GM10266 (cell line): ENCODE measurements around the gene LRRC4C.
A peak's percentile ranks its signal among the peaks of the same experiment; 100 is the strongest.

Source experiments
- DNase-seq: peaks from one replicate; pipeline ENCODE4 v3.0.0; 2012; ENCODE audit errors: extremely low spot score
- TF ChIP-seq, protein P1 (sequence below): IDR thresholded peaks from 2 replicates; pipeline ENCODE4 v1.5.1; 2012; ENCODE audit warnings: mild to moderate bottlenecking, low read depth; ENCODE audit not compliant: control insufficient read depth, insufficient read depth; ENCODE audit errors: missing control alignments

Gene LRRC4C

DNA sequence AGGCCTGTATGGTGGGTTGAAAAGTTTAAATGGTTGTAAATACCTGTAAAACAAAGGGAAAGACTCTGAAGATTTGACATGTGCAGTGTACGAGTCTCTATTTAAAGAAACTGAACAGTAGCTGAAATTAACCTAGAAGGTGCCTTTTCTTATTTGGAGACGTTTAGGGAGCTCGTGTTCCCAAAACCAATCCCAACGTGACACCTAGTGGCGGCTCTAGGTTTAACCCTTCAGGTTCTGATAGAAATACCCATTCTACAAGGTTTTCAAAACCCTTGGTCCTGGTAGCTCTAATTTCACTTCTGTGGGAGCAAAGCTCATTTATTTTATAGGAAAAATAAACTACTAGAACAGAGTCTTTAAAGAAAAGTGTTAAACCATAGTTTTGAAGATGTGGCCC lies 258.3 kb downstream of the LRRC4C start:
- TF ChIP-seq, protein P1, sequence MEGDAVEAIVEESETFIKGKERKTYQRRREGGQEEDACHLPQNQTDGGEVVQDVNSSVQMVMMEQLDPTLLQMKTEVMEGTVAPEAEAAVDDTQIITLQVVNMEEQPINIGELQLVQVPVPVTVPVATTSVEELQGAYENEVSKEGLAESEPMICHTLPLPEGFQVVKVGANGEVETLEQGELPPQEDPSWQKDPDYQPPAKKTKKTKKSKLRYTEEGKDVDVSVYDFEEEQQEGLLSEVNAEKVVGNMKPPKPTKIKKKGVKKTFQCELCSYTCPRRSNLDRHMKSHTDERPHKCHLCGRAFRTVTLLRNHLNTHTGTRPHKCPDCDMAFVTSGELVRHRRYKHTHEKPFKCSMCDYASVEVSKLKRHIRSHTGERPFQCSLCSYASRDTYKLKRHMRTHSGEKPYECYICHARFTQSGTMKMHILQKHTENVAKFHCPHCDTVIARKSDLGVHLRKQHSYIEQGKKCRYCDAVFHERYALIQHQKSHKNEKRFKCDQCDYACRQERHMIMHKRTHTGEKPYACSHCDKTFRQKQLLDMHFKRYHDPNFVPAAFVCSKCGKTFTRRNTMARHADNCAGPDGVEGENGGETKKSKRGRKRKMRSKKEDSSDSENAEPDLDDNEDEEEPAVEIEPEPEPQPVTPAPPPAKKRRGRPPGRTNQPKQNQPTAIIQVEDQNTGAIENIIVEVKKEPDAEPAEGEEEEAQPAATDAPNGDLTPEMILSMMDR: peak; percentile 41
- DNase-seq: peak; percentile 21

DNA sequence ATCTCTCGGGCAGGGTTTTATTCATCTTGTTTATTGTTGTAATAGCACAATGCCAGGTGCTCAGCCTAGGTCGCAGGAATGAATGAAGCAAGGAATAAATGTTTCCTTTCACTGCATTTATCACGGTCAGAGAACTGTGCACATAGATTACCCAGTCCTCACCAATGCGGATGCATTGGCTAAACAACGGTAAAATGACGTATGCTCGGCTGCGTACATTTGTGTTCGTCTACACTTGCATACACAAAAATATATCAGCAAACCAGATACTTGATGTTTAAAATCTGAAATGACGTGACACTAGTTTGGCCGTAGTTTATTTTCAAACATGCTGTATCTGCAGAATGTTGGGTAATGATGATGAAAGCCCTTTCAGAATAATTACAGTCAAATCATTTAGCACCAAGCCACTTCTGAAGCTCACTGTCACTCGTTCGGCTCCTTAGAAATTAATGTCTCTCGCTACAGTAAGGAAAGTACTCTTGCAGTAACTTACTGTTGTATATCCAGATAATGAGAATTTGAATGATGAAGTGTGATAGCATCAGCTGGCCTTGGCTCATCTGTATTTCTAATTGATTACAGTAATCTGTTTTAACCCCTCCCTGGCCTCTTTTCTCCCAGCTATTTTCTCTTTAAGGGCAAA lies 268.9 kb downstream of the LRRC4C start:
- TF ChIP-seq, protein P1: no peak
- no peak for DNase-seq

DNA sequence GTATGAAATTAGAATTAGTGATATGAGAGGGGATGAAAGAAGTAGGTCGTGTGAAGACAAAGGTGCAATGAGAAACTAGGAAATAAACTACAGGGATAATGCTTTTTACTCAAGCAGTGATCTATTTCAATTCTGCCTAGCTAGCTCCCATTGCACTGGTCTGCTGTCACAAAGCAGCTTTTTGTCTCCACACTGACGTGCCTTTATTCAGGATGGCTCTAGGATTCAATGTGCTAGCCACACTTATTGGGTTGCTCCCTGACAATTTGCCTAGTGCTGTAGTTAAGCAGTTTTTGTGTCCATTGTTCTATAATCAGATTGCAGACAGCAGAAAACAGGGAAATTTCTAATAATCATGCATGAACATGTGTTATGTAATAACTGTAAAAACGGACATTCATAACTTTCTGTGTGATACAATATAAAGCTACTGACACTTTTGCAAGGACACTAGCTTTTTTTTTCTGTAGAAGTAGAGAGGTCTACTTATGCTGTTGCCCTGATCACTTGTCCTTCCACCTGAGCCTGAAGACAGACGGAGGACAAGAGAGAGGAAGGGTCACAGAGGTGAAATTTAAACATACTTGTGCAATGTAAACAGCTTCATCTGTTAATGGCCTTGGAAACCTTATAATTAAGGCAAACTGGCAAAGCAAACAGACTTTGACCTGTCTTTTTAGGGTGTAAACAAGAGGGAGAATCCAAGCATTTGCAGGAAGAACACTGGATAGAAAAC lies 269.6 kb downstream of the LRRC4C start:
- DNase-seq: no peak
- TF ChIP-seq, protein P1: no peak

DNA sequence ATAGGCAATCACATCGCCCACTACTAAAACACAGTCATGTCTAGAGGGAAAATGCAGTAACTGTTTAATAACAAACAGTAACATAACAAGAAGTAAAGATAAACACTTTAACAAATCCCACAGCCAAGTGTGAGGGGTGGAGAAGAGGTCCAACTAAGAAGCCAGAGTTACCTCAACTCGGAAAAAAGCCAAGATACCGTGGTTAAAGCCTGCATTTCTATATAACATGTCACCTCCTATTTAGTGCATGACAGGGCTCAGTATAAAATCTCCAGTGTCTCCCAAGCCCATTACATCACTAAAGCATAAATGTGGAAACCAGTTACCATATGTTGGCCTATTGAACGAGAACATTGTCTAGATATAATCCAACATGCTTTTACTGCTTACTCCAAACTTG lies 281.7 kb downstream of the LRRC4C start:
- TF ChIP-seq, protein P1: no peak
- no peak for DNase-seq

DNA sequence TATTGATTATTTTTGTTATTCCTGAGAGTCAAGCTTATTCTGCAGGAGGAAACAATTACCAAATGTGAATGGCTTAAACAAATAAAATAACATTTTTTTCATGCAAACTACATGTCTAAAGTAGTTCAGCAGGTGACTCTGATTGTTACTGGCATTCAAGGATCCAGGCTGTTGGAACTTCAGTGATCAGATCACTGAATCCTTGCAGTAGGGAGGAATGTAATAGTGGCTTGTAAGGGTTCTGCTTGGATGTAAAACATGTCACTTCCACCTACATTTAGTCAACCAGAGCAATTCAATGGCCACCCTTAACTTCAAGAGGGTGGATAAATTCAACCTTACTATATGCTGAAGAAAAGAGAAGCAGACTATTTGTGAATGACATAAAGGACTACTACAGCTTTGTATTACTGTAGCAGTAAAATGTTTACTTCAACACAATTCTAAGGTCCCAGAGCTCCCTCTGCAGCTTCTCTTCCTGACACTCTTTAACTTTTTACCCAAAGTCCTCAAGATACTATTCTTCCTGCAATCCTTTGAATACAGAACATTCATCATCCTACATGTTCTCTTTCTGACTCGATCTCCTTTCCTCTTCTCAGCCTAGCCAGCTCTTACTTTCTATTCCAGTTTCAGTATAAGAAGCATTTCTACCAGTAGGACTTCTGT lies 284.0 kb downstream of the LRRC4C start:
- no peak for DNase-seq
- TF ChIP-seq, protein P1: no peak

DNA sequence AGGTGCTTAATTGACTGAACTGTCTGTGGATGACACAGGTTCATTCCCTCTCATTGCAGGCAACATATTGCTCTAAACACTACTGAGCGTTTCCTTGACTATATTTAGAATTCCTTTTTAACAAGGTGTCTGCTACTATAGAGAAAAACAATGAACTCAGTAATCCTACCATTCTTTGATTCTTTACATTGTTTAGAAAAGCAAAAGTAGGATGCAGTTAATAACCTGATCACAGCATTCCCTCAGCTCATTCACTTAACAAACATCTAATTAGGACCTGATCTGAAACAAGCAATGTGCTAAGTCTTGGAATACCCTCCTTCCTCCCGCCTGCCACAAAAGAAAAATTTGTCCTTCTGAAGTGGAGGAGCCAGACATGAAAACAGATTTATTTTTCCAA lies 313.1 kb downstream of the LRRC4C start:
- TF ChIP-seq, protein P1: no peak
- DNase-seq: no peak

DNA sequence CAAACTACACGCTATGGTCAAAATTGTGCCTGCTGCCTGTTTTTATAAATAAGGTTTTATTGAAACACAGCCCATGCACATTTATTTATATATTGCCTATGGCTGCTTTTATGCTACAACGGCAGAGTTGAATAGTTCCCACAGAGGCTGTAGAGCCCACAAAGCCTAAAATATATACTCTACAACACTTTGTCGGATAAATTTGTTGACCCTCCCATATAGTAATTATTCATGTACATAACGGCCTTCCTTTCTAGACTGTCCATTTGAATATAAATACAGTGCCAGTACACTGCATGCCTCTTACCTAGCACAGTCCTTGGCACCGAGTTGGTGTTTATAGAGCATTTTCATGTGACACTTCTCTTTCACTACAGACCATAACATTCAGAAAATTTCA lies 314.0 kb downstream of the LRRC4C start:
- TF ChIP-seq, protein P1: no peak
- no peak for DNase-seq
